PC-3 (cell line): ENCODE results near the gene SMIM13. TPM values are rescaled to one million over a fixed set of nuclear protein-coding genes. Genes with fewer than 3 reads are reported as not detected.

Experiments used
- ATAC-seq: fragments of 200-7000 bp; cut with Tn5 transposase; 2 replicates; pipeline ENCODE4 v1.9.1; 2020; ENCODE audit warnings: mild to moderate bottlenecking, moderate library complexity
- BruUV-seq: library from RNA; stranded (reverse); fragments of 400-500 nt; replicated peaks from 2 replicates; lab custom pipeline; 2021; lab: Mats Ljungman, UMichigan
- CTCF ChIA-PET: fragments of 300-600 bp; sonication (Branson Sonifier 250); formaldehyde crosslinking; loops from one replicate; lab custom pipeline; 2022; ENCODE audit warnings: antibody characterized with exemption; lab: Charles Lee
- POLR2A ChIA-PET: fragments of 300-600 bp; sonication (Branson Sonifier 250); formaldehyde crosslinking; loops from one replicate; lab custom pipeline; 2022; ENCODE audit warnings: antibody characterized with exemption; ENCODE audit not compliant: unreplicated experiment; lab: Charles Lee
- DNase-seq: peaks from one replicate; pipeline ENCODE4 v3.0.0-alpha.2; 2015
- H2AFZ ChIP-seq: fragments of 300-600 bp; sonication (generic); 2 replicates; pipeline ENCODE4 v1.6.0; 2016; ENCODE audit warnings: antibody characterized with exemption, low read length
- H3F3A ChIP-seq: fragments of 300-600 bp; sonication (generic); one replicate; pipeline ENCODE4 v1.6.0; 2017; ENCODE audit warnings: antibody characterized with exemption, low read length, control low read depth, mild to moderate bottlenecking; ENCODE audit not compliant: unreplicated experiment
- H3K27ac ChIP-seq: fragments of 300-600 bp; sonication (generic); 2 replicates; pipeline ENCODE4 v1.5.1; 2016; ENCODE audit warnings: mild to moderate bottlenecking, low read length
- H3K27me3 ChIP-seq: fragments of 300-600 bp; sonication (generic); 2 replicates; pipeline ENCODE4 v1.6.1; 2016; ENCODE audit warnings: low read length, mixed read lengths
- H3K36me3 ChIP-seq: fragments of 300-600 bp; sonication (generic); 2 replicates; pipeline ENCODE4 v1.6.1; 2016; ENCODE audit warnings: low read depth, mixed run types, low read length, mixed read lengths
- H3K4me1 ChIP-seq: fragments of 300-600 bp; sonication (generic); 2 replicates; pipeline ENCODE4 v1.5.1; 2016; ENCODE audit warnings: low read length; ENCODE audit not compliant: insufficient read depth
- H3K4me2 ChIP-seq: fragments of 300-600 bp; sonication (generic); 2 replicates; pipeline ENCODE4 v1.6.0; 2016; ENCODE audit warnings: low read length
- H3K4me3 ChIP-seq: fragments of 300-600 bp; sonication (generic); 2 replicates; pipeline ENCODE4 v1.5.1; 2016; ENCODE audit warnings: mild to moderate bottlenecking, low read length, mixed read lengths
- H3K79me2 ChIP-seq: fragments of 300-600 bp; sonication (generic); 2 replicates; pipeline ENCODE4 v1.6.1; 2017; ENCODE audit warnings: low read length, mixed read lengths
- H3K9ac ChIP-seq: fragments of 300-600 bp; sonication (generic); 2 replicates; pipeline ENCODE4 v1.6.0; 2016; ENCODE audit warnings: mild to moderate bottlenecking, low read length
- H3K9me2 ChIP-seq: fragments of 300-600 bp; sonication (generic); replicated peaks from 2 replicates; pipeline ENCODE4 v1.6.1; 2016; ENCODE audit warnings: mixed run types, low read length, mixed read lengths
- H3K9me3 ChIP-seq: fragments of 300-600 bp; sonication (generic); 2 replicates; pipeline ENCODE4 v1.6.1; 2016; ENCODE audit warnings: low read length, mixed read lengths
- H4K20me1 ChIP-seq: fragments of 300-600 bp; sonication (generic); 2 replicates; pipeline ENCODE4 v1.6.1; 2016; ENCODE audit warnings: low read length, mixed read lengths
- CTCF ChIP-seq: fragments of 300-600 bp; sonication (generic); conservative IDR thresholded peaks from 2 replicates; pipeline ENCODE4 v1.5.1; 2017; ENCODE audit warnings: antibody characterized with exemption, low read depth, mild to moderate bottlenecking, low read length
- EZH2 ChIP-seq: fragments of 300-600 bp; sonication (generic); IDR thresholded peaks from one replicate; pipeline ENCODE4 v1.6.1; 2017; ENCODE audit warnings: antibody characterized with exemption, mild to moderate bottlenecking, low read length; ENCODE audit not compliant: unreplicated experiment
- EZH2phosphoT487 ChIP-seq: fragments of 300-600 bp; sonication (generic); IDR thresholded peaks from 2 replicates; pipeline ENCODE4 v1.6.1; 2018; ENCODE audit warnings: mild to moderate bottlenecking, antibody characterized with exemption, low read length, borderline replicate concordance
- intact Hi-C: fragments of 100-400 bp; cut with micrococcal nuclease; formaldehyde crosslinking; loops from 2 replicates; pipeline ENCODE4 v1.9.0; 2023
- total RNA-seq: library from RNA; depleted of rRNA; stranded (reverse); fragments of >200 nt; gene quantifications from 2 replicates; pipeline ENCODE4 v1.2.3, GENCODE V29; 2014

Gene SMIM13
- total RNA-seq, 1 experiment from 2014 or later, result 9.0 TPM

GRCh38 chr6:11094941-11095340 is 1.3 kb downstream of the SMIM13 start:
- H3K4me2 ChIP-seq, result peak overlapping the region; percentile 91
- H4K20me1 ChIP-seq, result no peaks in the 10 kb centered on the region
- H3F3A ChIP-seq, result no peaks in the 10 kb centered on the region
- H3K27me3 ChIP-seq, result no peaks in the 10 kb centered on the region
- H3K9ac ChIP-seq, result peak overlapping the region; percentile 94
- H3K27ac ChIP-seq, result peak overlapping the region; percentile 60; the same call in 1 of the 2 replicates
- H3K4me3 ChIP-seq, result peak overlapping the region; percentile 96
- no peaks in the 10 kb centered on the region for H3K9me3 ChIP-seq
- H2AFZ ChIP-seq, result peak overlapping the region; percentile 94
- no TSS peak for BruUV-seq
- ChIA-PET CTCF (no interaction called here), POLR2A (no interaction called here)
- no peaks in the 10 kb centered on the region for H3K36me3 ChIP-seq
- TF ChIP-seq CTCF (no peak), EZH2 (no peak), EZH2phosphoT487 (no peak)
- intact Hi-C loops, result loop anchor here (1.0 to 10.0 kb wide), 5 partner anchors 22 to 482 kb away; partner anchors contain the start of gene NEDD9
- H3K4me1 ChIP-seq, result peaks cover 18% of the 10 kb centered on the region
- peaks cover 58% of the 10 kb centered on the region for H3K79me2 ChIP-seq
- ATAC-seq (no peak), DNase-seq (no peak)
- H3K9me2 ChIP-seq, result no peaks in the 10 kb centered on the region

DNA sequence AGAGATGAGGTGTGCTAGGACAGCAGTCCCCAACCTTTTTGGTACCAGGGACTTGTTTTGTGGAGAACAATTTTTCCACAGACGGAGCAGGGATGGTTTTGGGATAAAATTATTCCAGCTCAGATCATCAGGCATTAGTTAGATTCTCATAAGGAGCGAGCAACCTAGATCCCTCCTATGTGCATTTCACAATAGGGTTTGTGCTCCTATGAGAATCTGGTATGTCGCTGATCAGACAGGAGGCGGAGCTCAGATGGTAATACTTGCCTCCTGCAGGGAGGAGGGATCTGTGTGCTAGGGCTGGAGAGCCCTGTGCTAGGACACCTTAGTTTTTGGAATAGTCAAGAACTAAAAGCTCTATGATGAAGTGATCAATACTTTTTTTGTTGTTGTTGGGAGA is 2.5 kb downstream of the SMIM13 start:
- DNase-seq (peak; percentile 32), ATAC-seq (no peak)
- intact Hi-C loops, result loop anchor here (10.0 kb wide), 1 partner anchor 139 kb away; the partner anchor contains the start of gene NEDD9
- H3K27me3 ChIP-seq, result no peaks in the 10 kb centered on the region
- POLR2A ChIA-PET, result no interaction called here
- no peak overlapping the region for H3K9ac ChIP-seq
- H3K9me3 ChIP-seq, result no peaks in the 10 kb centered on the region
- H3K36me3 ChIP-seq, result peaks cover 3% of the 10 kb centered on the region; the same call in 1 of the 2 replicates
- H3K4me2 ChIP-seq, result peak overlapping the region; percentile 91
- H3K9me2 ChIP-seq, result no peaks in the 10 kb centered on the region
- peaks cover 18% of the 10 kb centered on the region for H3K4me1 ChIP-seq
- H2AFZ ChIP-seq, result no peak overlapping the region
- no peaks in the 10 kb centered on the region for H3F3A ChIP-seq
- H3K4me3 ChIP-seq, result peak overlapping the region; percentile 96
- CTCF ChIA-PET, result interaction anchor here (0.5 kb wide), 1 partner anchor 19 kb away, joined by 7 read pairs; no protein-coding TSS in a partner anchor
- H4K20me1 ChIP-seq, result no peaks in the 10 kb centered on the region
- TF ChIP-seq EZH2phosphoT487 (no peak), EZH2 (no peak), CTCF (no peak)
- peaks cover 70% of the 10 kb centered on the region for H3K79me2 ChIP-seq
- no peak overlapping the region for H3K27ac ChIP-seq
- no TSS peak for BruUV-seq

DNA sequence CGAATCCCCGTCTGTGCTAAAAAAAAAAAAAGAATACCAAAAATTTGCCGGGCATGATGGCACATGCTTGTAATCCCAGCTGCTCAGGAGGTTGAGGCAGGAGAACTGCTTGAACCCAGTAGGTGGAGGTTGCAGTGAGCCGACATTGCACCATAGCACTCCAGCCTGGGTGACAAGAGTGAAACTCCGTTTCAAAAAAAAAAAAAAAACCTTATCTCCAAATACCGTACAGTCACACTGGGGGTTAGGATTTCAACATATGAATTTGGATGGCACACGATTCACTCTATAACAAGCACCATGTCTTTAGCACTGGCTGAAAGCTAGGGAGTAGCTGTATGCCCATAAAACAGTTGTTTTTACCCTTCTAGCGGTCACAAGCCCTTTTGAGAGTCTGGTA is 3.8 kb downstream of the SMIM13 start:
- DNase-seq (no peak), ATAC-seq (no peak)
- H2AFZ ChIP-seq, result no peak overlapping the region
- H4K20me1 ChIP-seq, result no peaks in the 10 kb centered on the region; the same call in 1 of the 2 replicates
- TF ChIP-seq EZH2phosphoT487 (no peak), CTCF (no peak), EZH2 (no peak)
- BruUV-seq, result no TSS peak
- H3K4me1 ChIP-seq, result peaks cover 18% of the 10 kb centered on the region
- no peak overlapping the region for H3K9ac ChIP-seq
- ChIA-PET CTCF (no interaction called here), POLR2A (no interaction called here)
- H3F3A ChIP-seq, result no peaks in the 10 kb centered on the region
- no peaks in the 10 kb centered on the region for H3K9me3 ChIP-seq
- H3K4me3 ChIP-seq, result no peak overlapping the region
- no peak overlapping the region for H3K27ac ChIP-seq
- intact Hi-C loops, result loop anchor here (10.0 kb wide), 1 partner anchor 137 kb away; the partner anchor contains the start of gene NEDD9
- no peaks in the 10 kb centered on the region for H3K27me3 ChIP-seq
- H3K9me2 ChIP-seq, result no peaks in the 10 kb centered on the region
- H3K79me2 ChIP-seq, result peaks cover 84% of the 10 kb centered on the region
- no peak overlapping the region for H3K4me2 ChIP-seq
- H3K36me3 ChIP-seq, result peaks cover 6% of the 10 kb centered on the region
